DOHH2 (cell line): ENCODE results near the gene ENDOU.

ENCODE experiments used
- EZH2phosphoT487 ChIP-seq: fragments of 200-600 bp; sonication (generic); IDR thresholded peaks from 2 replicates; pipeline ENCODE4 v1.6.1; 2017; ENCODE audit warnings: borderline replicate concordance, mild to moderate bottlenecking, antibody characterized with exemption, low read length, moderate library complexity, mixed read lengths
- TF ChIP-seq, protein P1 (sequence below): fragments of 200-600 bp; sonication (generic); IDR thresholded peaks from one replicate; pipeline ENCODE4 v1.5.1; 2014; ENCODE audit warnings: antibody characterized with exemption, mild to moderate bottlenecking, low read depth, low read length; ENCODE audit not compliant: poor library complexity, severe bottlenecking

DNA sequence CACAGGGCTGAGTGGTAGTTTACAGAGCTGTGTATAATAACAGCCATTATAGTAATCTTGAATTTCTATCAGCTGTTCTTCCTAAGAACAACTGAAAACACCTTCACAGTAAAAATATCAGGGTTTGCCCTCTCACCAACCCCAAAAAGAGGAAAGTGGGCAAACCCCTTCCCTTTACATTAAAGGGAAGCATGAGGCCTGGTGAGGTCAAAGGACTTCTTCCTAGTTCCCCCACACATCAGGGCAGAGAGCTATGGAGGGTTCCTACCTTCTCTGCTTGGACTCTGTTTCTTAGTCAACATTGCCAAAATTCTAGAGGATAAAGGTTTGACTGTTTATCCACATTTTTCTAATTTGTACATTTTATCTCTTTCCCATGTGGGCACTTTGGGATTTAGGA is 15.0 kb downstream of the ENDOU start:
- TF ChIP-seq, protein P1, sequence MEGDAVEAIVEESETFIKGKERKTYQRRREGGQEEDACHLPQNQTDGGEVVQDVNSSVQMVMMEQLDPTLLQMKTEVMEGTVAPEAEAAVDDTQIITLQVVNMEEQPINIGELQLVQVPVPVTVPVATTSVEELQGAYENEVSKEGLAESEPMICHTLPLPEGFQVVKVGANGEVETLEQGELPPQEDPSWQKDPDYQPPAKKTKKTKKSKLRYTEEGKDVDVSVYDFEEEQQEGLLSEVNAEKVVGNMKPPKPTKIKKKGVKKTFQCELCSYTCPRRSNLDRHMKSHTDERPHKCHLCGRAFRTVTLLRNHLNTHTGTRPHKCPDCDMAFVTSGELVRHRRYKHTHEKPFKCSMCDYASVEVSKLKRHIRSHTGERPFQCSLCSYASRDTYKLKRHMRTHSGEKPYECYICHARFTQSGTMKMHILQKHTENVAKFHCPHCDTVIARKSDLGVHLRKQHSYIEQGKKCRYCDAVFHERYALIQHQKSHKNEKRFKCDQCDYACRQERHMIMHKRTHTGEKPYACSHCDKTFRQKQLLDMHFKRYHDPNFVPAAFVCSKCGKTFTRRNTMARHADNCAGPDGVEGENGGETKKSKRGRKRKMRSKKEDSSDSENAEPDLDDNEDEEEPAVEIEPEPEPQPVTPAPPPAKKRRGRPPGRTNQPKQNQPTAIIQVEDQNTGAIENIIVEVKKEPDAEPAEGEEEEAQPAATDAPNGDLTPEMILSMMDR: no peak
- TF ChIP-seq EZH2phosphoT487: no peak
